RWPE1 (cell line): ENCODE data around the gene GH1.
A peak's percentile ranks its signal among the peaks of the same experiment; 100 is the strongest.
"Not testable (repeated sequence)": the region's sequence is repeated elsewhere in the genome, so short reads cannot be mapped to it uniquely, and the experiment has no call there.

Source experiments
- CTCF ChIA-PET: fragments of 350-600 bp; sonication (Branson Sonifier 250); formaldehyde crosslinking; extraction: SDS; loops from one replicate; lab custom pipeline; 2021; lab: Yijun Ruan, JAX
- POLR2A ChIA-PET: fragments of 400-600 bp; formaldehyde crosslinking; extraction: SDS; loops from one replicate; lab custom pipeline; 2020; ENCODE audit warnings: antibody characterized with exemption; ENCODE audit not compliant: low non-redundant PET; lab: Yijun Ruan, JAX
- DNase-seq: peaks from one replicate; pipeline ENCODE4 v3.0.0; 2012; ENCODE audit warnings: low spot score
- H3K27ac ChIP-seq: fragments of 450-650 bp; 2 replicates; pipeline ENCODE4 v1.5.1; 2017
- CTCF ChIP-seq: fragments of 450-650 bp; conservative IDR thresholded peaks from 2 replicates; pipeline ENCODE4 v1.5.1; 2017; ENCODE audit warnings: low read depth, mild to moderate bottlenecking

GH1 gene

GRCh38 chr17:63911657-63912100 is 7.0 kb downstream of the GH1 start:
- POLR2A ChIA-PET: no interaction called here
- TF ChIP-seq CTCF: peak; percentile 90
- H3K27ac ChIP-seq: no peak overlapping the region
- CTCF ChIA-PET: interaction anchor here (0.5 to 1.1 kb wide), 6 partner anchors 12 to 559 kb away, joined by 3 to 4 read pairs (median 3); no protein-coding TSS in a partner anchor
- DNase-seq: peak; percentile 61

- ChIA-PET CTCF (interaction anchor here (0.6 to 1.1 kb wide), 3 partner anchors 46 to 134 kb away, joined by 3 read pairs; no protein-coding TSS in a partner anchor), POLR2A (no interaction called here)
- H3K27ac ChIP-seq: no peak within 1 kb of the TSS
- DNase-seq: no peak
- no peak for TF ChIP-seq CTCF
Measured at GRCh38 chr17:63911041-63911635, 7.5 kb downstream of the GH1 start, which contains the start of gene CSHL1. TSS of gene CSHL1 (minus strand) at chr17:63911258. CDS start at chr17:63911196, 62 bp downstream.

GRCh38 chr17:63910096-63910495 is 8.5 kb downstream of the GH1 start:
- ChIA-PET POLR2A (no interaction called here), CTCF (interaction anchor here (0.5 to 0.8 kb wide), 2 partner anchors 63 to 508 kb away, joined by 3 read pairs; no protein-coding TSS in a partner anchor)
- no peak for TF ChIP-seq CTCF
- H3K27ac ChIP-seq: no peak overlapping the region
- no peak for DNase-seq

- CTCF ChIA-PET, DNase-seq, POLR2A ChIA-PET, H3K27ac ChIP-seq: not testable (repeated sequence)
Measured at GRCh38 chr17:63909586-63909985, 9.1 kb downstream of the GH1 start.

- H3K27ac ChIP-seq, POLR2A ChIA-PET, DNase-seq: not testable (repeated sequence)
- CTCF ChIA-PET: interaction anchor here (0.6 to 1.7 kb wide), 2 partner anchors 12 to 121 kb away, joined by 3 to 6 read pairs; partner anchors contain the start of gene GH1
Measured at GRCh38 chr17:63907161-63907778, 11.4 kb downstream of the GH1 start.

GRCh38 chr17:63904796-63905195 is 13.8 kb downstream of the GH1 start:
- POLR2A ChIA-PET: interaction anchor here (0.6 kb wide), 1 partner anchor 1183 kb away, joined by 3 read pairs; no protein-coding TSS in a partner anchor
- CTCF ChIA-PET: interaction anchor here (0.6 to 0.9 kb wide), 4 partner anchors 42 to 443 kb away, joined by 3 to 7 read pairs (median 6); partner anchors contain the start of gene SCN4A
- DNase-seq: not testable (repeated sequence)

GRCh38 chr17:63903787-63904201 is 14.8 kb downstream of the GH1 start:
- H3K27ac ChIP-seq, POLR2A ChIA-PET, DNase-seq: not testable (repeated sequence)
- CTCF ChIA-PET: interaction anchor here (0.6 to 1.1 kb wide), 2 partner anchors 74 to 125 kb away, joined by 3 to 4 read pairs; no protein-coding TSS in a partner anchor
- TF ChIP-seq CTCF: peak; percentile 68

More at GRCh38 chr17:63904796-63905195, 13.8 kb downstream of the GH1 start:
- H3K27ac ChIP-seq: not testable (repeated sequence)

GRCh38 chr17:63901971-63902370 is 16.7 kb downstream of the GH1 start:
- DNase-seq, H3K27ac ChIP-seq, POLR2A ChIA-PET: not testable (repeated sequence)
- CTCF ChIA-PET: interaction anchor here (0.6 to 1.0 kb wide), 2 partner anchors 17 to 515 kb away, joined by 3 read pairs; no protein-coding TSS in a partner anchor

GRCh38 chr17:63898899-63899798 is 19.5 kb downstream of the GH1 start:
- DNase-seq: peak; percentile 20
- CTCF ChIA-PET: interaction anchor here (0.6 kb wide), 1 partner anchor 9 kb away, joined by 3 read pairs; no protein-coding TSS in a partner anchor
- POLR2A ChIA-PET, H3K27ac ChIP-seq: not testable (repeated sequence)

- H3K27ac ChIP-seq, POLR2A ChIA-PET, CTCF ChIA-PET, DNase-seq: not testable (repeated sequence)
Measured at GRCh38 chr17:63896524-63897354, 21.9 kb downstream of the GH1 start, which contains the start of gene CSH1. TSS of gene CSH1 (minus strand) at chr17:63896574. CDS start at chr17:63896511, 63 bp downstream.
